Measurements from ENCODE around the gene GFPT2.

DNA sequence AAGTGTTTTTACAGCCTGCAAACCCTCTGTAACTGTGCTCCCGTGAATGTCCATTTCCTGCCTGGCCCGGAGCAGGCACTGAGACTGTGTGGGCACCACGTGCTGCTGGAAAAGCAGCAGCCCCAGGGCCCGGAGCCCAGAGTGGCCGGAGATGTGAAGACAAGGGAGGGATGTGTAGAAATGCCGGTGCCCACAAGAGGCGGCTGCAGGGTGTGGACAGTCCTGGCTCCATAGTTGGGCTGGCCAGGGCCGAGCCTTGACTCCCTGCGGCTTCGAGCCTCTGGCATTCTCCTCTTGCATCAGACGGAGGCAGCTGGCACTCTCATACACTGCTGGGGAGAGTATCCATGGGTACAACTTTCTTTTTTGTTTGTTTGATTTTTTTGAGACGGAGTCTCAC lies 13.2 kb upstream of the GFPT2 start:
- TF ChIP-seq, protein P1, sequence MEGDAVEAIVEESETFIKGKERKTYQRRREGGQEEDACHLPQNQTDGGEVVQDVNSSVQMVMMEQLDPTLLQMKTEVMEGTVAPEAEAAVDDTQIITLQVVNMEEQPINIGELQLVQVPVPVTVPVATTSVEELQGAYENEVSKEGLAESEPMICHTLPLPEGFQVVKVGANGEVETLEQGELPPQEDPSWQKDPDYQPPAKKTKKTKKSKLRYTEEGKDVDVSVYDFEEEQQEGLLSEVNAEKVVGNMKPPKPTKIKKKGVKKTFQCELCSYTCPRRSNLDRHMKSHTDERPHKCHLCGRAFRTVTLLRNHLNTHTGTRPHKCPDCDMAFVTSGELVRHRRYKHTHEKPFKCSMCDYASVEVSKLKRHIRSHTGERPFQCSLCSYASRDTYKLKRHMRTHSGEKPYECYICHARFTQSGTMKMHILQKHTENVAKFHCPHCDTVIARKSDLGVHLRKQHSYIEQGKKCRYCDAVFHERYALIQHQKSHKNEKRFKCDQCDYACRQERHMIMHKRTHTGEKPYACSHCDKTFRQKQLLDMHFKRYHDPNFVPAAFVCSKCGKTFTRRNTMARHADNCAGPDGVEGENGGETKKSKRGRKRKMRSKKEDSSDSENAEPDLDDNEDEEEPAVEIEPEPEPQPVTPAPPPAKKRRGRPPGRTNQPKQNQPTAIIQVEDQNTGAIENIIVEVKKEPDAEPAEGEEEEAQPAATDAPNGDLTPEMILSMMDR (IDR thresholded peaks at IDR 0.05), result no peak
- TF ChIP-seq POLR2A (IDR thresholded peaks at IDR 0.05), result no peak

Measured in esophagus squamous epithelium (tissue), 4 donors.